ENCODE results near the gene DLK1.

DLK1 gene

GRCh38 chr14:100762089-100762515, 35.4 kb downstream of the DLK1 start:
- no peak for DNase-seq (ENCODE audit: low spot score)

- DNase-seq (ENCODE audit: low spot score): no peak
Observed at GRCh38 chr14:100762901-100763300, 36.2 kb downstream of the DLK1 start.

- DNase-seq (ENCODE audit: low spot score): no peak
Observed at GRCh38 chr14:100764471-100765115, 37.9 kb downstream of the DLK1 start.

GRCh38 chr14:100765296-100765695, 38.6 kb downstream of the DLK1 start:
- no peak for DNase-seq (ENCODE audit: low spot score)

- no peak for DNase-seq (ENCODE audit: low spot score)
Observed at GRCh38 chr14:100765991-100766390, 39.3 kb downstream of the DLK1 start.

GRCh38 chr14:100767003-100767787, 40.5 kb downstream of the DLK1 start:
- DNase-seq (ENCODE audit: low spot score): no peak

GRCh38 chr14:100767788-100768536, 41.3 kb downstream of the DLK1 start:
- no peak for DNase-seq (ENCODE audit: low spot score)

GRCh38 chr14:100769035-100769939, 42.6 kb downstream of the DLK1 start:
- no peak for DNase-seq (ENCODE audit: low spot score)

GRCh38 chr14:100770046-100770445, 43.4 kb downstream of the DLK1 start:
- no peak for DNase-seq (ENCODE audit: low spot score)

GRCh38 chr14:100770605-100771120, 44.0 kb downstream of the DLK1 start:
- no peak for DNase-seq (ENCODE audit: low spot score)

GRCh38 chr14:100771121-100771800, 44.6 kb downstream of the DLK1 start:
- no peak for DNase-seq (ENCODE audit: low spot score)

GRCh38 chr14:100772607-100773165, 46.0 kb downstream of the DLK1 start:
- DNase-seq (ENCODE audit: low spot score): no peak

GRCh38 chr14:100773331-100774163, 46.9 kb downstream of the DLK1 start:
- no peak for DNase-seq (ENCODE audit: low spot score)

GRCh38 chr14:100774164-100774537, 47.5 kb downstream of the DLK1 start:
- DNase-seq (ENCODE audit: low spot score): no peak

- DNase-seq (ENCODE audit: low spot score): no peak
Observed at GRCh38 chr14:100775351-100775830, 48.7 kb downstream of the DLK1 start.

GRCh38 chr14:100775831-100776591, 49.3 kb downstream of the DLK1 start:
- DNase-seq (ENCODE audit: low spot score): no peak

- no peak for DNase-seq (ENCODE audit: low spot score)
Observed at GRCh38 chr14:100776681-100777365, 50.1 kb downstream of the DLK1 start.

- no peak for DNase-seq (ENCODE audit: low spot score)
Observed at GRCh38 chr14:100777366-100777817, 50.7 kb downstream of the DLK1 start.

All from pons (tissue), 1 donor.